ENCODE data around the gene RNF149. TPM values are rescaled to one million over a fixed set of nuclear protein-coding genes. Genes with fewer than 3 reads are reported as not detected.

Gene RNF149
- polyA plus RNA-seq, 2 of the 4 experiments (the other 2 are of a cell fraction): 28.8 to 34.8 TPM

DNA sequence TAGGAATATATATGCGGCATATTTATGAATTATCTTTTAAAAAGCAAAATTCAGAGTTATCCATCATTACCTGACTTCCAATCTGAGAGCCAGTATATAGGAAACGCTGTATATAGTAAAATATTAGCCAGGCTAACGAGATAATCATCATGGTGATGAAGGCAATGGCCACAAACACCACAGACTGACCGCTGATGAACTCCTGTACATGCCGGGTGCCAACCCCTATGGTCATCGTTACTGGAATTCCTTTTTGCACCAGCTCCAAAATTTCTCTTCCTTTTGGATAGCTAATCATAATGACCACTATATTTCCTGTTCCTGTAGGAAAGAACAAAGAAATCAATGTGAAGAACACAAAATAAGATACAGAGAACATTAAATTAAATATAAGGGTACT, 13.6 kb downstream of the RNF149 start:
- no peak for TF ChIP-seq CHD4 (IDR thresholded peaks at IDR 0.05; ENCODE audit: borderline replicate concordance)
- TF ChIP-seq HOXA7 (CRISPR knock-in tag; IDR thresholded peaks at IDR 0.05): no peak
- no peak for TF ChIP-seq HOXB5 (CRISPR knock-in tag; IDR thresholded peaks at IDR 0.05)
- ATAC-seq (no peak), DNase-seq (ENCODE audit: low read depth in 1 of 2, low spot score in 1 of 2) (no peak), FAIRE-seq (no peak)
- POLR2A ChIA-PET: interaction anchor here (1.0 kb wide), 1 partner anchor 14 kb away, joined by 3 read pairs; the partner anchor contains the start of gene RNF149
- CTCF ChIA-PET: no interaction called here
- WGBS (ENCODE audit: missing lambda C conversion rate): 92% methylated on average over 6 of the region's 6 CpGs
- Histone ChIP-seq H3K27ac (no peak overlapping the region), H3K4me2 (no peak overlapping the region), H3K4me1 (peaks cover 5% of the 10 kb centered on the region; the same call in 1 of the 3 replicates), H3K9me3 (no peaks in the 10 kb centered on the region), H3K4me3 (no peak overlapping the region)

DNA sequence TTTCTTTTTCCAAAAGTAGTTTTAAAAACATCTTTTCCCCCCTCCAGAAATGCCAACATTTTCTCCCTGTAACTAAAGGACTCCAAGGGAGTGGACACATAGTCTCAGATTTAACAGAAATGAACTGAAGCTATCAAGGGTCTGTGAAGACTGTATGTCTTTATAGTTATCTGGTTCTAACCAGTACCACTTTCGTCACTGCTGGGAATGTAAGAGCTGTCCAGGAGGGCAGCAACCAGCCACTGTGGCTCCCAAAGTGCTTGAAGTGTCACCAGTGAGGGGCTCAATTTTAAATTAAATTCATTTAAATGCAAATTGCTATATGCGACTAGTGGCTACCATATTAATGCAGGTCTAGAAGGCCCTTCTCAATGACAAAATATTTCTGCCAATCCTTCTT, 15.0 kb downstream of the RNF149 start:
- Histone ChIP-seq H3K4me1 (peaks cover 5% of the 10 kb centered on the region; the same call in 1 of the 3 replicates), H3K4me3 (no peak overlapping the region), H3K4me2 (no peak overlapping the region), H3K27ac (no peak overlapping the region), H3K9me3 (no peaks in the 10 kb centered on the region)
- TF ChIP-seq NFE2L2 (conservative IDR thresholded peaks at IDR 0.05; ENCODE audit: low read length) (no peak), ZC3H11A (IDR thresholded peaks at IDR 0.05) (no peak), RCOR1 (IDR thresholded peaks at IDR 0.05; ENCODE audit: low read depth, low read length) (no peak), ZNF302 (CRISPR knock-in tag; IDR thresholded peaks at IDR 0.05) (no peak), TFCP2L1 (CRISPR knock-in tag; IDR thresholded peaks at IDR 0.05) (no peak), SMC3 (IDR thresholded peaks at IDR 0.05) (no peak), NR3C1 (IDR thresholded peaks at IDR 0.05) (no peak), JUNB (IDR thresholded peaks at IDR 0.05) (no peak), RAD21 (conservative IDR thresholded peaks at IDR 0.05 in 1 of 2, IDR thresholded peaks at IDR 0.05 in 1 of 2) (no peak), EHF (CRISPR knock-in tag; IDR thresholded peaks at IDR 0.05) (no peak), KDM1A (IDR thresholded peaks at IDR 0.05; ENCODE audit: low read depth) (no peak), HEYL (CRISPR knock-in tag; IDR thresholded peaks at IDR 0.05) (no peak), FOSL2 (IDR thresholded peaks at IDR 0.05) (no peak), FOSL2 (CRISPR knock-in tag; IDR thresholded peaks at IDR 0.05) (no peak), FOSB (CRISPR knock-in tag; IDR thresholded peaks at IDR 0.05) (no peak), BHLHE40 (IDR thresholded peaks at IDR 0.05; ENCODE audit: low read depth, low read length) (no peak), ZFP36 (IDR thresholded peaks at IDR 0.05; ENCODE audit: borderline replicate concordance, partially characterized antibody) (no peak)
- TF ChIP-seq, protein P1, sequence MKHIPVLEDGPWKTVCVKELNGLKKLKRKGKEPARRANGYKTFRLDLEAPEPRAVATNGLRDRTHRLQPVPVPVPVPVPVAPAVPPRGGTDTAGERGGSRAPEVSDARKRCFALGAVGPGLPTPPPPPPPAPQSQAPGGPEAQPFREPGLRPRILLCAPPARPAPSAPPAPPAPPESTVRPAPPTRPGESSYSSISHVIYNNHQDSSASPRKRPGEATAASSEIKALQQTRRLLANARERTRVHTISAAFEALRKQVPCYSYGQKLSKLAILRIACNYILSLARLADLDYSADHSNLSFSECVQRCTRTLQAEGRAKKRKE (CRISPR knock-in tag; IDR thresholded peaks at IDR 0.05; ENCODE audit: low read depth): no peak
- TF ChIP-seq, protein P2, sequence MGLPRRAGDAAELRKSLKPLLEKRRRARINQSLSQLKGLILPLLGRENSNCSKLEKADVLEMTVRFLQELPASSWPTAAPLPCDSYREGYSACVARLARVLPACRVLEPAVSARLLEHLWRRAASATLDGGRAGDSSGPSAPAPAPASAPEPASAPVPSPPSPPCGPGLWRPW (IDR thresholded peaks at IDR 0.05): no peak
- TF ChIP-seq, protein P3, sequence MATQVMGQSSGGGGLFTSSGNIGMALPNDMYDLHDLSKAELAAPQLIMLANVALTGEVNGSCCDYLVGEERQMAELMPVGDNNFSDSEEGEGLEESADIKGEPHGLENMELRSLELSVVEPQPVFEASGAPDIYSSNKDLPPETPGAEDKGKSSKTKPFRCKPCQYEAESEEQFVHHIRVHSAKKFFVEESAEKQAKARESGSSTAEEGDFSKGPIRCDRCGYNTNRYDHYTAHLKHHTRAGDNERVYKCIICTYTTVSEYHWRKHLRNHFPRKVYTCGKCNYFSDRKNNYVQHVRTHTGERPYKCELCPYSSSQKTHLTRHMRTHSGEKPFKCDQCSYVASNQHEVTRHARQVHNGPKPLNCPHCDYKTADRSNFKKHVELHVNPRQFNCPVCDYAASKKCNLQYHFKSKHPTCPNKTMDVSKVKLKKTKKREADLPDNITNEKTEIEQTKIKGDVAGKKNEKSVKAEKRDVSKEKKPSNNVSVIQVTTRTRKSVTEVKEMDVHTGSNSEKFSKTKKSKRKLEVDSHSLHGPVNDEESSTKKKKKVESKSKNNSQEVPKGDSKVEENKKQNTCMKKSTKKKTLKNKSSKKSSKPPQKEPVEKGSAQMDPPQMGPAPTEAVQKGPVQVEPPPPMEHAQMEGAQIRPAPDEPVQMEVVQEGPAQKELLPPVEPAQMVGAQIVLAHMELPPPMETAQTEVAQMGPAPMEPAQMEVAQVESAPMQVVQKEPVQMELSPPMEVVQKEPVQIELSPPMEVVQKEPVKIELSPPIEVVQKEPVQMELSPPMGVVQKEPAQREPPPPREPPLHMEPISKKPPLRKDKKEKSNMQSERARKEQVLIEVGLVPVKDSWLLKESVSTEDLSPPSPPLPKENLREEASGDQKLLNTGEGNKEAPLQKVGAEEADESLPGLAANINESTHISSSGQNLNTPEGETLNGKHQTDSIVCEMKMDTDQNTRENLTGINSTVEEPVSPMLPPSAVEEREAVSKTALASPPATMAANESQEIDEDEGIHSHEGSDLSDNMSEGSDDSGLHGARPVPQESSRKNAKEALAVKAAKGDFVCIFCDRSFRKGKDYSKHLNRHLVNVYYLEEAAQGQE (IDR thresholded peaks at IDR 0.05): no peak
- ChIA-PET CTCF (interaction anchor here (0.6 to 1.2 kb wide), 3 partner anchors 9 to 48 kb away, joined by 3 to 4 read pairs (median 3); no protein-coding TSS in a partner anchor), POLR2A (interaction anchor here (0.7 kb wide), 1 partner anchor 22 kb away, joined by 8 read pairs; no protein-coding TSS in a partner anchor)
- DNase-seq (ENCODE audit: low read depth in 1 of 2, low spot score in 1 of 2): no peak
- no peak for FAIRE-seq
- WGBS (ENCODE audit: missing lambda C conversion rate): 96% methylated on average over 2 of the region's 2 CpGs
- no peak for ATAC-seq
